Mammary epithelial cell (primary cell): ENCODE results near the gene SRGAP1.

ENCODE experiments used
- CTCF ChIP-seq, 2 donors: IDR thresholded peaks in 1 of 2; conservative IDR thresholded peaks in 1 of 2; 2 replicates each; pipeline ENCODE4 v1.5.1; 2011 to 2012; ENCODE audit warnings: inconsistent platforms in 2 of 2, low read length in 2 of 2, mild to moderate bottlenecking in 2 of 2, control low read depth in 1 of 2, low read depth in 1 of 2; ENCODE audit not compliant: insufficient read depth in 1 of 2; ENCODE audit errors: extremely low read depth in 1 of 2
- EZH2 ChIP-seq: IDR thresholded peaks from 2 replicates; pipeline ENCODE4 v1.6.1; 2012; ENCODE audit warnings: low read length, inconsistent platforms, borderline replicate concordance

DNA sequence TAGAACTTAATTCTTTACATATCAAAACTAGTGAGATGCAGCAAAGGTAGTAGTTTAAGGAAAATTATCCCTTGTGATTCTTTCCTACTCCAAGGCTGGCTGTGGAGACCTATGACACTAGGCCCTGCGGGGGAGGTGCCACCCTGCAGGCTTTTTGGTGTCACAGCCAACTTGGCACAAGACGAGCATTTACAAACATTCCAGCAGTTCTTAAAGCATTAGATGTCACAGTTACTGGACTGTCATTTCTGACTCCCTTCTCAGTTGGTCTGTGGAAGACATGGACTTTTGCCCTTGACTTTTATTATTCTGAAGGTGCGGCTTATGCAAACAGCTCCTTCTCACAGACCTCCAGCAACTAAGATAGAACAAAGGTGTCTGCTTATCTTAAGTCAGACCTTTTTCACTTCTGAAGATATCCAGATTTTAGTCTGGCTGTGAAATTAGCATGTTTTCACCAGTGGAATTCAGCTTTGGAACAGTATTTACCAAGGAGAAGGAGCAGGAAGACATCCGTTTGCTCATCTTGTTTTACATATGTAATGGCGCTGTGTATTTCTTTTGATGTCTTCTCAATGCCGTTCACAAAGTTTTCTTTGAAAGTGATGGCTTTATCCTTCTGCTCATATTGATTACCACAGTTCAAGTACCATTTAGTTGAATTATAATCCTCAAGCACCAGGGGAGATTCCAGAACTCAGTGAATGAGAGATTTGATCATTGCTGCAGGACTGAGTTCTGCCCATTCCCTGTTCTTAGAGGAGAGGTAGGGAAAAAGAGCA, 17.9 kb downstream of the SRGAP1 start:
- TF ChIP-seq EZH2 (no peak), CTCF (conservative IDR thresholded peaks at IDR 0.05 in 1 of 2, IDR thresholded peaks at IDR 0.05 in 1 of 2; ENCODE audit: extremely low read depth in 1 of 2, insufficient read depth in 1 of 2, low read depth in 1 of 2, low read length in 2 of 2) (no peak)
